SK-N-SH (cell line): ENCODE measurements around the gene CEP290. TPM values are rescaled to one million over a fixed set of nuclear protein-coding genes. Genes with fewer than 3 reads are reported as not detected.

ENCODE experiments used
- CTCF ChIA-PET: fragments of 300-600, 350-600 bp; formaldehyde crosslinking; extraction: SDS; loops from one replicate; lab custom pipeline; 2021; lab: Yijun Ruan, JAX
- POLR2A ChIA-PET: fragments of 350-600 bp; sonication (Branson Sonifier 250); formaldehyde crosslinking; extraction: SDS; loops from one replicate; lab custom pipeline; 2020; ENCODE audit warnings: antibody characterized with exemption, inconsistent platforms; lab: Yijun Ruan, JAX
- DNase-seq: peaks from one replicate; pipeline ENCODE4 v3.0.0; 2012
- H2AFZ ChIP-seq: fragments of 200-600 bp; sonication (generic); 2 replicates; pipeline ENCODE4 v1.8.1; 2016; ENCODE audit warnings: antibody characterized with exemption, mild to moderate bottlenecking, low read depth
- H3F3A ChIP-seq: fragments of 200-600 bp; sonication (generic); replicated peaks from 2 replicates; pipeline ENCODE3; 2016; ENCODE audit warnings: antibody characterized with exemption, mild to moderate bottlenecking; ENCODE audit not compliant: insufficient read depth
- H3K27ac ChIP-seq, 2 experiments: fragments of 200-500 bp in 1 of 2; fragments of 200-600 bp in 1 of 2; sonication (Bioruptor generic) in 1 of 2; sonication (generic), shearing (Covaris generic) in 1 of 2; 2 replicates each; pipeline versions ENCODE4 v1.5.1 to v1.6.1; 2014 to 2016; ENCODE audit warnings: low read depth in 2 of 2, inconsistent platforms in 1 of 2, low read length in 1 of 2, mild to moderate bottlenecking in 1 of 2, mixed read lengths in 1 of 2
- H3K27me3 ChIP-seq: fragments of 200-600 bp; sonication (generic), shearing (Covaris generic); 2 replicates; pipeline ENCODE4 v1.6.1; 2016; ENCODE audit warnings: mixed run types; ENCODE audit not compliant: insufficient read depth
- H3K36me3 ChIP-seq, 2 experiments: fragments of 200-500 bp in 1 of 2; fragments of 200-600 bp in 1 of 2; sonication (Bioruptor generic) in 1 of 2; sonication (generic) in 1 of 2; replicated peaks in 1 of 2; 2 replicates each; pipeline versions ENCODE3 to v1.5.1; 2014 to 2016; ENCODE audit warnings: low read length in 1 of 2, mild to moderate bottlenecking in 1 of 2; ENCODE audit not compliant: insufficient read depth in 2 of 2, control insufficient read depth in 1 of 2
- H3K4me1 ChIP-seq, 2 experiments: fragments of 200-500 bp in 1 of 2; fragments of 200-600 bp in 1 of 2; sonication (Bioruptor generic) in 1 of 2; sonication (generic), shearing (Covaris generic) in 1 of 2; 2 replicates each; pipeline versions ENCODE4 v1.5.1 to v1.6.1; 2014 to 2016; ENCODE audit warnings: low read depth in 1 of 2, low read length in 1 of 2, mixed run types in 1 of 2; ENCODE audit not compliant: insufficient read depth in 2 of 2, control insufficient read depth in 1 of 2
- H3K4me2 ChIP-seq: fragments of 200-600 bp; sonication (generic), shearing (Covaris generic); 2 replicates; pipeline ENCODE4 v1.6.1; 2017; ENCODE audit warnings: mixed run types
- H3K4me3 ChIP-seq, 2 experiments: fragments of 200-500 bp in 1 of 2; fragments of 200-600 bp in 1 of 2; sonication (Bioruptor generic) in 1 of 2; sonication (generic), shearing (Covaris generic) in 1 of 2; 2 replicates each; pipeline versions ENCODE4 v1.5.1 to v1.8.1; 2014 to 2016; ENCODE audit warnings: low read depth in 2 of 2, inconsistent platforms in 1 of 2, low read length in 1 of 2, mild to moderate bottlenecking in 1 of 2, mixed read lengths in 1 of 2, moderate library complexity in 1 of 2
- H3K79me2 ChIP-seq: fragments of 200-600 bp; sonication (generic); 2 replicates; pipeline ENCODE4 v1.8.1; 2017; ENCODE audit warnings: mild to moderate bottlenecking; ENCODE audit not compliant: insufficient read depth
- H3K9ac ChIP-seq: fragments of 200-600 bp; sonication (generic); 2 replicates; pipeline ENCODE4 v1.6.1; 2017; ENCODE audit warnings: mixed run types
- H3K9me2 ChIP-seq: fragments of 200-600 bp; sonication (generic); 2 replicates; pipeline ENCODE4 v1.6.1; 2017; ENCODE audit warnings: mixed run types
- H3K9me3 ChIP-seq: fragments of 200-600 bp; sonication (generic); 2 replicates; pipeline ENCODE4 v1.6.1; 2017; ENCODE audit warnings: mixed run types, mild to moderate bottlenecking, moderate library complexity
- H4K20me1 ChIP-seq: fragments of 200-600 bp; sonication (generic); 2 replicates; pipeline ENCODE4 v1.6.1; 2017; ENCODE audit warnings: mild to moderate bottlenecking, mixed run types; ENCODE audit not compliant: insufficient read depth
- CHD2 ChIP-seq: fragments of 150-350 bp; IDR thresholded peaks from 2 replicates; pipeline ENCODE4 v1.6.1; 2018; ENCODE audit warnings: low read length; ENCODE audit not compliant: partially characterized antibody
- ELF1 ChIP-seq: IDR thresholded peaks from 2 replicates; pipeline ENCODE4 v1.4.0; 2012
- EZH2phosphoT487 ChIP-seq: fragments of 200-600 bp; sonication (generic); IDR thresholded peaks from 2 replicates; pipeline ENCODE4 v1.6.1; 2017; ENCODE audit warnings: low read depth, mixed run types, mild to moderate bottlenecking, antibody characterized with exemption, moderate library complexity, borderline replicate concordance
- FOXJ3 ChIP-seq: sonication (generic); formaldehyde crosslinking; IDR thresholded peaks from 2 replicates; pipeline ENCODE4 v1.5.1; 2020; ENCODE audit warnings: mild to moderate bottlenecking, missing genetic modification reagents
- GATA2 ChIP-seq: sonication (generic); formaldehyde crosslinking; IDR thresholded peaks from 2 replicates; pipeline ENCODE4 v1.5.0; 2020; ENCODE audit warnings: mild to moderate bottlenecking, missing genetic modification reagents
- JUND ChIP-seq: IDR thresholded peaks from 2 replicates; pipeline ENCODE4 v1.4.0; 2012
- MEF2A ChIP-seq: IDR thresholded peaks from 2 replicates; pipeline ENCODE4 v1.4.0; 2012; ENCODE audit warnings: low read depth, borderline replicate concordance
- POLR2AphosphoS5 ChIP-seq: IDR thresholded peaks from 2 replicates; pipeline ENCODE4 v1.6.1; 2012; ENCODE audit warnings: low read depth, low read length
- SMC3 ChIP-seq: IDR thresholded peaks from 2 replicates; pipeline ENCODE4 v1.6.1; 2012; ENCODE audit warnings: low read depth, low read length, improper control_type of control experiment
- TEAD4 ChIP-seq: IDR thresholded peaks from 2 replicates; pipeline ENCODE4 v1.4.0; 2012; ENCODE audit warnings: mild to moderate bottlenecking, borderline replicate concordance; ENCODE audit not compliant: insufficient read depth
- YY1 ChIP-seq: IDR thresholded peaks from 2 replicates; pipeline ENCODE4 v1.4.0; 2012; ENCODE audit warnings: low read depth, mild to moderate bottlenecking
- WGBS: methylation state at CpG from one replicate; pipeline ENCODE4 v1.1.6; 2017; ENCODE audit warnings: low lambda C conversion rate; 5-methylcytosine and 5-hydroxymethylcytosine counted together
- polyA plus RNA-seq, 3 experiments: library from polyadenylated mRNA; depleted of rRNA; stranded (reverse); fragments of >200 nt; gene quantifications; 2 replicates each; pipeline ENCODE4 v1.2.3, GENCODE V29; 2012
- TF ChIP-seq, protein P1 (sequence below): IDR thresholded peaks from 2 replicates; pipeline ENCODE4; 2012
- TF ChIP-seq, protein P2 (sequence below): fragments of 150-350 bp; IDR thresholded peaks from 2 replicates; pipeline ENCODE4 v1.6.1; 2017; ENCODE audit warnings: antibody characterized with exemption, low read length, low read depth, borderline replicate concordance
- TF ChIP-seq, protein P3 (sequence below): fragments of 200-600 bp; sonication (generic); IDR thresholded peaks from 2 replicates; pipeline ENCODE4 v1.6.1; 2017; ENCODE audit warnings: antibody characterized with exemption, mild to moderate bottlenecking, moderate library complexity

CEP290 gene
- polyA plus RNA-seq, 1 of the 3 experiments (the other 2 are of a cell fraction): 8.9 TPM

DNA sequence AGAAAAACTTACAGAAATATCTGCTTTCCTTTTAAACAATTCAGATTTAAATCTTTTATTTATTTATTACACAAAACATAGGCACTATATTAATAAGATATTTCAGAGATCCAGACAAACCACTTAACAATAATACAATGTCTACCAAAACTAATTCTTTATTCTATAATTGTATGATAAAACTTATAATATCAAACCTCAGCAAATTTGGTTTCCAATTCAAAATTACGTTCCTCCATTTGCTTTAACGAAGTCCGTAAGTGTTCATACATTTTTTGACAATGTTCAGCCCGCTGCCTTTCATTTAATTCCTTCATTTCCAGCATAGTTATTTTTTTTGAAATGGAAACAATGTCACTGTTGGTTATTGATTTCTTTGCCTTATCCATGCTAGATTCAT, 48.3 kb downstream of the CEP290 start (continued):
- TF ChIP-seq, protein P1, sequence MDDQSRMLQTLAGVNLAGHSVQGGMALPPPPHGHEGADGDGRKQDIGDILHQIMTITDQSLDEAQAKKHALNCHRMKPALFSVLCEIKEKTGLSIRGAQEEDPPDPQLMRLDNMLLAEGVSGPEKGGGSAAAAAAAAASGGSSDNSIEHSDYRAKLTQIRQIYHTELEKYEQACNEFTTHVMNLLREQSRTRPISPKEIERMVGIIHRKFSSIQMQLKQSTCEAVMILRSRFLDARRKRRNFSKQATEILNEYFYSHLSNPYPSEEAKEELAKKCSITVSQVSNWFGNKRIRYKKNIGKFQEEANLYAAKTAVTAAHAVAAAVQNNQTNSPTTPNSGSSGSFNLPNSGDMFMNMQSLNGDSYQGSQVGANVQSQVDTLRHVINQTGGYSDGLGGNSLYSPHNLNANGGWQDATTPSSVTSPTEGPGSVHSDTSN: no peak
- TF ChIP-seq YY1: no peak
- TF ChIP-seq, all 33 proteins: peak for 0

DNA sequence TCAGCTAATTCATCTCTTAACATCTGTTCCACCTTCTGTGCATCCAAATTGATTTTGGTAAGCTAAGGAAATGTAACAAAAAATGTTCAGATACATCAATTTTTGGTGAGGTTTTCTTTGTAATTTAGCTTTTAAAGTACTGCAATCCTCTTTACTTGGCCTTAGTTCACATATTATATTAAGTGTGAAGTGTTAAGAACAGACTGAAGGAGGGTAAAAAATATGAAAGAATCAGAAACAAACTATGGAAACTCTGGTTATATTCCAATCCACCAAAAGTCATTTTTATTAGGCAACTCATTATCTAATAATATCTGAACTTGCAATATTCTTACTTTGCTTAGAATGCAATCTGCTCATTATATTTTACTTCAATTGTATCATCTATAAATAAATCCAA, 49.1 kb downstream of the CEP290 start:
- H3F3A ChIP-seq: no peaks in the 10 kb centered on the region
- no peak overlapping the region for H2AFZ ChIP-seq
- H3K79me2 ChIP-seq: no peaks in the 10 kb centered on the region
- peaks cover 36 to 37% of the 10 kb centered on the region in 2 experiments for H3K36me3 ChIP-seq
- CTCF ChIA-PET: no interaction called here
- no peak for TF ChIP-seq SMC3
- TF ChIP-seq MEF2A: no peak
- no peak for TF ChIP-seq POLR2AphosphoS5
- TF ChIP-seq ELF1: no peak
- TF ChIP-seq TEAD4: no peak
- TF ChIP-seq CHD2: no peak
- no peak for TF ChIP-seq GATA2 (CRISPR knock-in tag)
- H3K9ac ChIP-seq: no peak overlapping the region
- no peaks in the 10 kb centered on the region for H3K4me1 ChIP-seq
- H3K27me3 ChIP-seq: no peaks in the 10 kb centered on the region
- no peaks in the 10 kb centered on the region for H3K9me3 ChIP-seq
- H3K27ac ChIP-seq: no peak overlapping the region
- H4K20me1 ChIP-seq: no peaks in the 10 kb centered on the region
- no peak overlapping the region for H3K4me2 ChIP-seq
- POLR2A ChIA-PET: no interaction called here
- no peaks in the 10 kb centered on the region for H3K9me2 ChIP-seq
- H3K4me3 ChIP-seq: no peak overlapping the region
- no peak for DNase-seq

DNA sequence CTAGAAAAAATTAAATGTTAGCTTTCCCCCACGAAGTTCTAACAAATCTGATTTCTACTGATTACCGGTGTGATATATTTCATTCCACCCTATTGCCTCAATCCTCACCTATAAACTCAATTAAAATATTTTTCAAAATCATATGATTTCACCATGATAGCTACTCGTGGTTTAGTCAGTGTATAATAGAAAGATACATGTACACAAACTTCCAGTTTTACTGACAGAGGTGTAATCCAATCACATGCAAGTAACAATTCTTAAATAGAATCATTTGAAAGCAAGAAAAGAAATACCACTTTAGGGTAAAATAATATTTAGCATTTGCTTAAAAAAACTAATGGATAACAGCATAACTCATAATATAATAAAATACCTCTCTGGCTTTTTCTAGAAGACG, 57.7 kb downstream of the CEP290 start:
- H3K9me2 ChIP-seq: 0 out of 2 replicates have a peak, but pooled peaks cover 4% of the 10 kb centered on the region
- POLR2A ChIA-PET: no interaction called here
- H3K4me1 ChIP-seq: no peaks in the 10 kb centered on the region; a peak in 1 of 4 replicates
- CTCF ChIA-PET: no interaction called here
- no peak for DNase-seq
- TF ChIP-seq POLR2AphosphoS5 (no peak), FOXJ3 (CRISPR knock-in tag) (no peak), JUND (no peak), EZH2phosphoT487 (no peak), TEAD4 (no peak), YY1 (no peak)
- TF ChIP-seq, protein P2, sequence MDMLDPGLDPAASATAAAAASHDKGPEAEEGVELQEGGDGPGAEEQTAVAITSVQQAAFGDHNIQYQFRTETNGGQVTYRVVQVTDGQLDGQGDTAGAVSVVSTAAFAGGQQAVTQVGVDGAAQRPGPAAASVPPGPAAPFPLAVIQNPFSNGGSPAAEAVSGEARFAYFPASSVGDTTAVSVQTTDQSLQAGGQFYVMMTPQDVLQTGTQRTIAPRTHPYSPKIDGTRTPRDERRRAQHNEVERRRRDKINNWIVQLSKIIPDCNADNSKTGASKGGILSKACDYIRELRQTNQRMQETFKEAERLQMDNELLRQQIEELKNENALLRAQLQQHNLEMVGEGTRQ: no peak
- TF ChIP-seq, protein P3, sequence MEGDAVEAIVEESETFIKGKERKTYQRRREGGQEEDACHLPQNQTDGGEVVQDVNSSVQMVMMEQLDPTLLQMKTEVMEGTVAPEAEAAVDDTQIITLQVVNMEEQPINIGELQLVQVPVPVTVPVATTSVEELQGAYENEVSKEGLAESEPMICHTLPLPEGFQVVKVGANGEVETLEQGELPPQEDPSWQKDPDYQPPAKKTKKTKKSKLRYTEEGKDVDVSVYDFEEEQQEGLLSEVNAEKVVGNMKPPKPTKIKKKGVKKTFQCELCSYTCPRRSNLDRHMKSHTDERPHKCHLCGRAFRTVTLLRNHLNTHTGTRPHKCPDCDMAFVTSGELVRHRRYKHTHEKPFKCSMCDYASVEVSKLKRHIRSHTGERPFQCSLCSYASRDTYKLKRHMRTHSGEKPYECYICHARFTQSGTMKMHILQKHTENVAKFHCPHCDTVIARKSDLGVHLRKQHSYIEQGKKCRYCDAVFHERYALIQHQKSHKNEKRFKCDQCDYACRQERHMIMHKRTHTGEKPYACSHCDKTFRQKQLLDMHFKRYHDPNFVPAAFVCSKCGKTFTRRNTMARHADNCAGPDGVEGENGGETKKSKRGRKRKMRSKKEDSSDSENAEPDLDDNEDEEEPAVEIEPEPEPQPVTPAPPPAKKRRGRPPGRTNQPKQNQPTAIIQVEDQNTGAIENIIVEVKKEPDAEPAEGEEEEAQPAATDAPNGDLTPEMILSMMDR: no peak
- peaks cover 76 to 80% of the 10 kb centered on the region in 2 experiments for H3K36me3 ChIP-seq
- no peak overlapping the region for H3K9ac ChIP-seq
- no peak overlapping the region for H3K4me2 ChIP-seq
- no peaks in the 10 kb centered on the region for H3F3A ChIP-seq
- no peak overlapping the region for H3K27ac ChIP-seq
- no peaks in the 10 kb centered on the region for H3K27me3 ChIP-seq
- H3K4me3 ChIP-seq: no peak overlapping the region
- no peaks in the 10 kb centered on the region for H4K20me1 ChIP-seq
- 93% methylated on average over 4 of the region's 4 CpGs for WGBS
- no peaks in the 10 kb centered on the region for H3K9me3 ChIP-seq
- no peak overlapping the region for H2AFZ ChIP-seq
- no peaks in the 10 kb centered on the region for H3K79me2 ChIP-seq
